Measurements from ENCODE around the gene POU2F1.

Gene POU2F1

GRCh38 chr1:167289075-167289442, 68.4 kb downstream of the POU2F1 start:
- no peak overlapping the region for H3K9ac ChIP-seq (ENCODE audit: low read length)
- H3K4me1 ChIP-seq (ENCODE audit: control insufficient read depth, insufficient read depth, low read length): peaks cover 8% of the 10 kb centered on the region
- no peak overlapping the region for H3K4me3 ChIP-seq (ENCODE audit: low read length)
- no peaks in the 10 kb centered on the region for H3K9me3 ChIP-seq (ENCODE audit: control insufficient read depth, low read length)
- no peaks in the 10 kb centered on the region for H3K27me3 ChIP-seq (ENCODE audit: control insufficient read depth, insufficient read depth, low read length)
- no peaks in the 10 kb centered on the region for H3K36me3 ChIP-seq (ENCODE audit: control insufficient read depth, insufficient read depth, low read length)

- no peak overlapping the region for H3K9ac ChIP-seq (ENCODE audit: low read length)
Observed at GRCh38 chr1:167289966-167290365, 69.3 kb downstream of the POU2F1 start.

DNA sequence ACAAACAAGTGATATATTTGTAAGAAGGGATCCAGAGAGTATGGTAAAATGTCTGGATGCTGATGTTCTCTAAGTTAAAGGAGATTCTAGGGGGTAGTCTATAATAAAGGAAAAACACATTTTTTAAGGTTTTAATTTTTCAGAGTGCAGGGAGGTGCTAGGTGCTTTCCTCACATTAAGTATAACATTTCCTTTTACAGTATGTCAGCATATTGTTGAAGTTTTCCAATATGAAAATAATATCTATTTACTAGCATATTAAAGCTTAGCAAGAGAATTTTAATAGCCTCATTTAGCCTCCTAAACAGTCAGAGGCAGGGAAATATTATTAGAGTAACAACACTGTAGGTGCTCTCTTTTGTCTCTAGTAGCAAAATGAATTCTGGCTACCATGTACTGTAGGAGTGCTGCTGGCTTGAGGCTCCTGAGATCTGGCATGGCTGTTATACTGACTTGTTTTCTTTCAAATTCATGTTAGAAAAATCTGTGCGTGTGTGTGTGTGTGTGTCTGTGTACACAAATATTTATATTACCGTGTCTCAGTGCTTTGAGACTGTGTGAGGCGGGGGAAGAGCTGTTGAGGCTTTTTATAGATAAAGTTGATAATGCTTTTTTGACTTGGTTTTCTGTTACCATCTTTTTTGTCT, 71.0 kb downstream of the POU2F1 start:
- H3K9me3 ChIP-seq (ENCODE audit: control insufficient read depth, low read length): no peaks in the 10 kb centered on the region
- H3K27me3 ChIP-seq (ENCODE audit: control insufficient read depth, insufficient read depth, low read length): no peaks in the 10 kb centered on the region
- H3K4me3 ChIP-seq (ENCODE audit: low read length): no peak overlapping the region
- H3K9ac ChIP-seq (ENCODE audit: low read length): no peak overlapping the region
- H3K4me1 ChIP-seq (ENCODE audit: control insufficient read depth, insufficient read depth, low read length): peaks cover 8% of the 10 kb centered on the region
- H3K36me3 ChIP-seq (ENCODE audit: control insufficient read depth, insufficient read depth, low read length): no peaks in the 10 kb centered on the region

More at GRCh38 chr1:167289966-167290365, 69.3 kb downstream of the POU2F1 start:
- Histone ChIP-seq H3K4me1 (ENCODE audit: control insufficient read depth, insufficient read depth, low read length) (peaks cover 8% of the 10 kb centered on the region), H3K36me3 (ENCODE audit: control insufficient read depth, insufficient read depth, low read length) (no peaks in the 10 kb centered on the region), H3K27me3 (ENCODE audit: control insufficient read depth, insufficient read depth, low read length) (no peaks in the 10 kb centered on the region), H3K4me3 (ENCODE audit: low read length) (no peak overlapping the region), H3K9me3 (ENCODE audit: control insufficient read depth, low read length) (no peaks in the 10 kb centered on the region)

GRCh38 chr1:167292216-167292615, 71.5 kb downstream of the POU2F1 start:
- Histone ChIP-seq H3K9ac (ENCODE audit: low read length) (no peak overlapping the region), H3K9me3 (ENCODE audit: control insufficient read depth, low read length) (no peaks in the 10 kb centered on the region), H3K4me3 (ENCODE audit: low read length) (no peak overlapping the region), H3K36me3 (ENCODE audit: control insufficient read depth, insufficient read depth, low read length) (no peaks in the 10 kb centered on the region), H3K27me3 (ENCODE audit: control insufficient read depth, insufficient read depth, low read length) (no peaks in the 10 kb centered on the region), H3K4me1 (ENCODE audit: control insufficient read depth, insufficient read depth, low read length) (peaks cover 9% of the 10 kb centered on the region)

DNA sequence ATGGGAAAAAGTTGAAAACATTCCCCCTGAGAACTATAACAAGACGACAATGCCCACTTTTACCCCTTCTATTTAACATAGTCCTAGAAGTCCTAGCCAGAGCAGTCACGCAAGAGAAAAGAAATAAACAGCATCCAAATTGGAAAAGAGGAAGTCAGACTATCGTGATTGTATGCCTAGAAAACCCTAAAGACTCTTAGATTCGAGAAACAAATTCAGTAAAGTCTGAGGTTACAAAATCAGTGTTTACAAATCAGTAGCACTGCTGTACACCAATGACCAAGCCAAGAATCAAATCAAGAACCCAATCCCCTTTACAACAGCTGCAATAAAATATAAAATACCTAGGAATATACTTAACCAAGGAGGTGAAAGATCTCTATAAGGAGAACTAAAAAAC, 72.4 kb downstream of the POU2F1 start:
- Histone ChIP-seq H3K9ac (ENCODE audit: low read length) (no peak overlapping the region), H3K4me1 (ENCODE audit: control insufficient read depth, insufficient read depth, low read length) (peaks cover 17% of the 10 kb centered on the region), H3K27me3 (ENCODE audit: control insufficient read depth, insufficient read depth, low read length) (no peaks in the 10 kb centered on the region), H3K9me3 (ENCODE audit: control insufficient read depth, low read length) (no peaks in the 10 kb centered on the region), H3K4me3 (ENCODE audit: low read length) (no peak overlapping the region), H3K36me3 (ENCODE audit: control insufficient read depth, insufficient read depth, low read length) (no peaks in the 10 kb centered on the region)

- no peaks in the 10 kb centered on the region for H3K27me3 ChIP-seq (ENCODE audit: control insufficient read depth, insufficient read depth, low read length)
- H3K9me3 ChIP-seq (ENCODE audit: control insufficient read depth, low read length): no peaks in the 10 kb centered on the region
- peaks cover 22% of the 10 kb centered on the region for H3K4me1 ChIP-seq (ENCODE audit: control insufficient read depth, insufficient read depth, low read length)
- H3K9ac ChIP-seq (ENCODE audit: low read length): no peak overlapping the region
- no peak overlapping the region for H3K4me3 ChIP-seq (ENCODE audit: low read length)
- H3K36me3 ChIP-seq (ENCODE audit: control insufficient read depth, insufficient read depth, low read length): no peaks in the 10 kb centered on the region
Observed at GRCh38 chr1:167294528-167294927, 73.8 kb downstream of the POU2F1 start.

DNA sequence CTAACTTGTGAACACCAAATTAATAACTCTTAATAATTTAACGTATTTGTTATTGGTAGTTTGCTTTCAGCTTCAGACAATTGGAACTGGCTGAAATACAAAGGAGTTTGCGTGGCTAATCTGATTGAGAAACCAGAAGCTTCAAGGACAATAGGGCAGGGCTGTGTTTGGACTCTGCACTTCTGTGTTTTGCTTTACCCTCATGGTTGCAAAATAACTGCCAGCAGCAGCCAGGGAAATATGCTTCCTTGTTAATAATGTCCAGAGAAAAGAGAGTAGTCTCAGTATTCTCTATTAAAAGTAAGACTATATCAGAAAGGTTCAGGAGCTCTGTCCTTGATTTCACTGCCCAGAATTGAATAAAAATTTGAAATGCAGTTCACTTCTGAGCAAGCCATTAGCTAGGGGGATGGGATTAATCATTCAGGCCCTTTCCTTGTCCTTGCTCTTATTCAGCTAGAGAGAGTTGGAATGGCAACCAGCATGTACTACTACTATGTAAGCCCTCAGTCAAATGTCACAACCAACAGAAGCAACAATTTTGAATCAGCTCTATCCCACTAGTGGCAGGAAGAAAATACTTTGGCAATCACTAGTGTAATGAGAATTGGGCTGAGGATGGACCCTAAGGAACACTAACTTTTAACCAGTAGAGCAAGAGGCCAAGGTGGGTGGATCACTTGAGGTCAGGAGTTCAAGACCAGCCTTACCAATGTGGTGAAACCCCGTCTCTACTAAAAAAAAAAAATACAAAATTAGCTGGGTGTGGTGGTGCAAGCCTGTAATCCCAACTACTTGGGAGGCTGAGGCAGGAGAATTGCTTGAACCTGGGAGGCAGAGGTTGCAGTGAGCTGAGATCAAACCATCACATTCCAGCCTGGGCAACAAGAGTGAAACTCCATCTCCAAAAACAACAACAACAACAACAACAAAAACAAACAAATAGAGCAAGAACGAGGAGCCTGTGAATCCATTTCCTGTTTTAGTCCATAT, 76.8 kb downstream of the POU2F1 start:
- H3K36me3 ChIP-seq (ENCODE audit: control insufficient read depth, insufficient read depth, low read length): no peaks in the 10 kb centered on the region
- H3K4me1 ChIP-seq (ENCODE audit: control insufficient read depth, insufficient read depth, low read length): peaks cover 14% of the 10 kb centered on the region
- H3K27me3 ChIP-seq (ENCODE audit: control insufficient read depth, insufficient read depth, low read length): no peaks in the 10 kb centered on the region
- no peak overlapping the region for H3K4me3 ChIP-seq (ENCODE audit: low read length)
- no peaks in the 10 kb centered on the region for H3K9me3 ChIP-seq (ENCODE audit: control insufficient read depth, low read length)
- H3K9ac ChIP-seq (ENCODE audit: low read length): no peak overlapping the region

DNA sequence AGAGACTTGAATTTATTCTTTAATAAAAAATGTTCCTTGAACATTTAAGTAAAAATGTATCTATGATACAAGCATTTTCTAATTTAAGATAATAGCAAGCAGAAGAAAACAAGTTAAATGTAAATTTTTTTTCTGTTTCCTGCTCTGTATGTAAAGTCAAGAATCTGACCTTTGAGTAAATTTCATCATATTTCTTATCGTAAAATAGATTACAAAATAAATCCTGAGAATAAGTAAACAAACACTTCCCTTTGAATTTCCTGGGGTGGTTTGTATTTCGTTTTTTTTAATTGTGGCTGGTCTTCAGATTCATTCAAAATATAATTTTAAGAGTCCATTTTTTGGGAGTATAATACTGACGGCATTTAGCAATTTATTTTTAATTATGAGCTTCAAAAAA, 77.6 kb downstream of the POU2F1 start:
- H3K9me3 ChIP-seq (ENCODE audit: control insufficient read depth, low read length): no peaks in the 10 kb centered on the region
- peaks cover 14% of the 10 kb centered on the region for H3K4me1 ChIP-seq (ENCODE audit: control insufficient read depth, insufficient read depth, low read length)
- H3K4me3 ChIP-seq (ENCODE audit: low read length): no peak overlapping the region
- H3K27me3 ChIP-seq (ENCODE audit: control insufficient read depth, insufficient read depth, low read length): no peaks in the 10 kb centered on the region
- no peak overlapping the region for H3K9ac ChIP-seq (ENCODE audit: low read length)
- H3K36me3 ChIP-seq (ENCODE audit: control insufficient read depth, insufficient read depth, low read length): no peaks in the 10 kb centered on the region

- no peaks in the 10 kb centered on the region for H3K9me3 ChIP-seq (ENCODE audit: control insufficient read depth, low read length)
- H3K27me3 ChIP-seq (ENCODE audit: control insufficient read depth, insufficient read depth, low read length): no peaks in the 10 kb centered on the region
- no peaks in the 10 kb centered on the region for H3K36me3 ChIP-seq (ENCODE audit: control insufficient read depth, insufficient read depth, low read length)
- H3K4me1 ChIP-seq (ENCODE audit: control insufficient read depth, insufficient read depth, low read length): peaks cover 19% of the 10 kb centered on the region
- no peak overlapping the region for H3K9ac ChIP-seq (ENCODE audit: low read length)
- H3K4me3 ChIP-seq (ENCODE audit: low read length): no peak overlapping the region
Observed at GRCh38 chr1:167301355-167301754, 80.7 kb downstream of the POU2F1 start.

- H3K9ac ChIP-seq (ENCODE audit: low read length): no peak overlapping the region
- no peak overlapping the region for H3K4me3 ChIP-seq (ENCODE audit: low read length)
- H3K4me1 ChIP-seq (ENCODE audit: control insufficient read depth, insufficient read depth, low read length): peaks cover 5% of the 10 kb centered on the region
- no peaks in the 10 kb centered on the region for H3K27me3 ChIP-seq (ENCODE audit: control insufficient read depth, insufficient read depth, low read length)
- H3K9me3 ChIP-seq (ENCODE audit: control insufficient read depth, low read length): no peaks in the 10 kb centered on the region
- H3K36me3 ChIP-seq (ENCODE audit: control insufficient read depth, insufficient read depth, low read length): no peaks in the 10 kb centered on the region
Observed at GRCh38 chr1:167304165-167304564, 83.5 kb downstream of the POU2F1 start.

DNA sequence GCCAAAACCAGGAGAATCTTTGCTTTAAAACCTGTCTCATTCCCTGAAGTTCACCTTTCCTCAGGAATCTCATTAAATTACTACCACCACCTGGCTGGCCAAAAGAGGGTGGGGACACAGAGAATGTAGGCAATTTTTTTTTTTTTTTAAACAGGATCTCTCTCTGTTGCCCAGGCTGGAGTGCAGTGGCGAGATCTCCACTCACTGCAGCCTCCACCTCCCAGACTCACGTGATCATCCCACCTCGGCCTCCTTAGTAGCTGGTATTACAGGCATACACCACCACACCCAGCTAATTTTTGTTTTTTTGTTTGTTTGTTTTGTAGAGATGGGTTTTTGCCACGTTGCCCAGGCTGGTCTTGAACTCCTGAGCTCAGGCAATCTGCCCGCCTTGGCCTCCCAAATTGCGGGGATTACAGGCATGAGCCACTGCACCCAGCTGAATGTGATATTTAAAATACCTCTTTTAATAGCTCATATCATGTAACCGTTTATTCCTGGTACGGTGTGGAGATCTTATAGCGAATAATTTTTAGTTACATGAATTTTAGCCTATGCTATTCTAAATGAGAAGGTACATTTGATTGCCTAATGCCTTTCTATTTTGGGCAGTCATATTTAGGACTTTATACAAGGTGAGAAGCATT, 84.5 kb downstream of the POU2F1 start:
- Histone ChIP-seq H3K9ac (ENCODE audit: low read length) (no peak overlapping the region), H3K27me3 (ENCODE audit: control insufficient read depth, insufficient read depth, low read length) (no peaks in the 10 kb centered on the region), H3K4me3 (ENCODE audit: low read length) (no peak overlapping the region), H3K36me3 (ENCODE audit: control insufficient read depth, insufficient read depth, low read length) (no peaks in the 10 kb centered on the region), H3K9me3 (ENCODE audit: control insufficient read depth, low read length) (no peaks in the 10 kb centered on the region), H3K4me1 (ENCODE audit: control insufficient read depth, insufficient read depth, low read length) (peaks cover 5% of the 10 kb centered on the region)

GRCh38 chr1:167305706-167306277, 85.1 kb downstream of the POU2F1 start:
- Histone ChIP-seq H3K4me1 (ENCODE audit: control insufficient read depth, insufficient read depth, low read length) (peaks cover 5% of the 10 kb centered on the region), H3K4me3 (ENCODE audit: low read length) (no peak overlapping the region), H3K27me3 (ENCODE audit: control insufficient read depth, insufficient read depth, low read length) (no peaks in the 10 kb centered on the region), H3K36me3 (ENCODE audit: control insufficient read depth, insufficient read depth, low read length) (no peaks in the 10 kb centered on the region), H3K9me3 (ENCODE audit: control insufficient read depth, low read length) (no peaks in the 10 kb centered on the region), H3K9ac (ENCODE audit: low read length) (no peak overlapping the region)

Data from mucosa of stomach (tissue), 1 donor.